Neural progenitor cell (in vitro differentiated cells): ENCODE measurements around the gene NUP107. TPM values are rescaled to one million over a fixed set of nuclear protein-coding genes. Genes with fewer than 3 reads are reported as not detected.

ENCODE experiments used
- DNase-seq: peaks from one replicate; pipeline ENCODE4 v3.0.0-alpha.2; 2016; ENCODE audit warnings: low spot score
- H2AFZ ChIP-seq: fragments of 200-600 bp; sonication (generic); replicated peaks from 2 replicates; pipeline ENCODE4 v1.6.1; 2016; ENCODE audit warnings: antibody characterized with exemption
- H3F3A ChIP-seq: fragments of 200-600 bp; sonication (generic); 2 replicates; pipeline ENCODE4 v1.6.1; 2016; ENCODE audit warnings: antibody characterized with exemption, low read depth
- H3K27ac ChIP-seq: fragments of 200-600 bp; sonication (generic); 2 replicates; pipeline ENCODE4 v1.5.1; 2016; ENCODE audit warnings: mild to moderate bottlenecking
- H3K27me3 ChIP-seq: fragments of 200-600 bp; sonication (generic); 2 replicates; pipeline ENCODE4 v1.6.1; 2016; ENCODE audit warnings: mild to moderate bottlenecking, moderate library complexity
- H3K36me3 ChIP-seq: fragments of 200-600 bp; sonication (generic); 2 replicates; pipeline ENCODE4 v1.5.1; 2016
- H3K4me1 ChIP-seq: fragments of 200-600 bp; sonication (generic); 2 replicates; pipeline ENCODE4 v1.6.1; 2016; ENCODE audit warnings: mixed run types
- H3K4me2 ChIP-seq: fragments of 200-600 bp; sonication (generic); 2 replicates; pipeline ENCODE4 v1.6.1; 2016
- H3K4me3 ChIP-seq: fragments of 200-600 bp; sonication (generic); 2 replicates; pipeline ENCODE4 v1.5.1; 2016
- H3K79me2 ChIP-seq: fragments of 200-600 bp; sonication (generic); 2 replicates; pipeline ENCODE4 v1.6.1; 2016; ENCODE audit warnings: low read depth
- H3K9ac ChIP-seq: fragments of 200-600 bp; sonication (generic); 2 replicates; pipeline ENCODE4 v1.6.1; 2016
- H3K9me3 ChIP-seq: fragments of 200-600 bp; sonication (generic); 2 replicates; pipeline ENCODE4 v1.5.1; 2016; ENCODE audit warnings: low read depth
- H4K20me1 ChIP-seq: fragments of 200-600 bp; sonication (generic); 2 replicates; pipeline ENCODE4 v1.6.1; 2016; ENCODE audit warnings: low read depth
- H3K27ac Mint-ChIP-seq: 3 replicates; pipeline ENCODE4 v1.8.0; 2021; ENCODE audit warnings: mixed read lengths
- H3K27me3 Mint-ChIP-seq: 2 replicates; pipeline ENCODE4 v1.8.0; 2022; ENCODE audit warnings: low read depth, mild to moderate bottlenecking, inconsistent platforms, moderate library complexity, mixed read lengths; ENCODE audit not compliant: insufficient read depth
- H3K36me3 Mint-ChIP-seq: 3 replicates; pipeline ENCODE4 v1.8.0; 2021; ENCODE audit warnings: mixed read lengths
- H3K4me1 Mint-ChIP-seq: 3 replicates; pipeline ENCODE4 v1.8.0; 2021; ENCODE audit warnings: mixed read lengths
- H3K4me3 Mint-ChIP-seq: 3 replicates; pipeline ENCODE4 v1.8.0; 2021; ENCODE audit warnings: mild to moderate bottlenecking, moderate library complexity, mixed read lengths
- H3K9me3 Mint-ChIP-seq: 3 replicates; pipeline ENCODE4 v1.8.0; 2020; ENCODE audit warnings: mixed read lengths
- EZH2 ChIP-seq: fragments of 200-600 bp; sonication (generic); IDR thresholded peaks from 2 replicates; pipeline ENCODE4 v1.6.1; 2017; ENCODE audit warnings: antibody characterized with exemption, mild to moderate bottlenecking, moderate library complexity
- EZH2phosphoT487 ChIP-seq: fragments of 200-600 bp; sonication (generic); IDR thresholded peaks from 2 replicates; pipeline ENCODE4 v1.6.1; 2017; ENCODE audit warnings: antibody characterized with exemption
- total RNA-seq: library from RNA; depleted of rRNA; stranded (reverse); fragments of >200 nt; gene quantifications from 2 replicates; pipeline ENCODE4 v1.2.3, GENCODE V29; 2015; ENCODE audit warnings: low replicate concordance
- TF ChIP-seq, protein P1 (sequence below): fragments of 200-600 bp; sonication (generic); IDR thresholded peaks from 2 replicates; pipeline ENCODE4 v1.5.1; 2017; ENCODE audit warnings: antibody characterized with exemption, mild to moderate bottlenecking

The NUP107 gene
- total RNA-seq, 1 donor from 2014 or later, result 231 TPM

DNA sequence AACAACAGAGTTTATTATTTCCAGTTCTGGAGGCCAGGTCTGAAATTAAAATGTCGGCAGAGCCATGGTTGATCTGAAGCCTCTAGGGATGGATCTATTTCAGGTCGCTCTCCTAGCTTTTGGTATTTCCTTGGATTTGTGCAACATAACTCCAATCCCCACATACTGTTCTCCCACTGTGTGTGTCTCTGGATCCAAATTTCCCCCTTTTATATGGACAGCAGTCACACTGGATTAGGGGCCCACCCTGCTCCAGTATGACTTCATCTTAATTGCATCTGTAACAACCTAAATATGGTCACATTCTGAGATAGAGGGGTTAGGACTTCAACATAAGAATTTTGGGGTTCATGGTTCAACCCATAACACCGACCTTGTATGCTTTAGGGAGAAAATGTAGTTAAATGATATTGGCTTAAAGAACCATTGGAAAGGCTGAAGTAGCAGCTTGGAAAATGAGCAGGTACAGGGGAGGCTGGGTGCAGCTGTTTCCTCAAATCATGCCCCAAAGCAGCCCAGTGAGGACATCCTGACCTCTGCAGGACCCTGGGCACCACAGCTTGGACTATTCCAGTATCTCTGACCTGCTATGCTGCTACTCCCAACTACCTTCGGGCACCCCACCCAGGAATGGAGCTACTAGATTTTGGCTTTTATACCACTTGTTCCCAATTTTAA, 107.3 kb downstream of the NUP107 start:
- Histone ChIP-seq H3K4me3 (no peak overlapping the region), H3K36me3 (no peaks in the 10 kb centered on the region), H3K9me3 (no peaks in the 10 kb centered on the region), H3K4me1 (no peaks in the 10 kb centered on the region), H3K27ac (no peak overlapping the region), H3F3A (no peaks in the 10 kb centered on the region), H2AFZ (no peak overlapping the region), H3K27me3 (no peaks in the 10 kb centered on the region), H3K4me2 (no peak overlapping the region), H3K79me2 (no peaks in the 10 kb centered on the region), H4K20me1 (no peaks in the 10 kb centered on the region), H3K9ac (no peak overlapping the region)
- H3K4me1 Mint-ChIP-seq, result no peaks in the 10 kb centered on the region
- no peaks in the 10 kb centered on the region for H3K36me3 Mint-ChIP-seq
- peaks cover 2% of the 10 kb centered on the region for H3K27me3 Mint-ChIP-seq
- no peak for TF ChIP-seq EZH2
- TF ChIP-seq, protein P1, sequence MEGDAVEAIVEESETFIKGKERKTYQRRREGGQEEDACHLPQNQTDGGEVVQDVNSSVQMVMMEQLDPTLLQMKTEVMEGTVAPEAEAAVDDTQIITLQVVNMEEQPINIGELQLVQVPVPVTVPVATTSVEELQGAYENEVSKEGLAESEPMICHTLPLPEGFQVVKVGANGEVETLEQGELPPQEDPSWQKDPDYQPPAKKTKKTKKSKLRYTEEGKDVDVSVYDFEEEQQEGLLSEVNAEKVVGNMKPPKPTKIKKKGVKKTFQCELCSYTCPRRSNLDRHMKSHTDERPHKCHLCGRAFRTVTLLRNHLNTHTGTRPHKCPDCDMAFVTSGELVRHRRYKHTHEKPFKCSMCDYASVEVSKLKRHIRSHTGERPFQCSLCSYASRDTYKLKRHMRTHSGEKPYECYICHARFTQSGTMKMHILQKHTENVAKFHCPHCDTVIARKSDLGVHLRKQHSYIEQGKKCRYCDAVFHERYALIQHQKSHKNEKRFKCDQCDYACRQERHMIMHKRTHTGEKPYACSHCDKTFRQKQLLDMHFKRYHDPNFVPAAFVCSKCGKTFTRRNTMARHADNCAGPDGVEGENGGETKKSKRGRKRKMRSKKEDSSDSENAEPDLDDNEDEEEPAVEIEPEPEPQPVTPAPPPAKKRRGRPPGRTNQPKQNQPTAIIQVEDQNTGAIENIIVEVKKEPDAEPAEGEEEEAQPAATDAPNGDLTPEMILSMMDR, result no peak
- TF ChIP-seq EZH2phosphoT487, result no peak
- no peak overlapping the region for H3K4me3 Mint-ChIP-seq
- no peak for DNase-seq
- H3K27ac Mint-ChIP-seq, result no peak overlapping the region
- H3K9me3 Mint-ChIP-seq, result no peaks in the 10 kb centered on the region

DNA sequence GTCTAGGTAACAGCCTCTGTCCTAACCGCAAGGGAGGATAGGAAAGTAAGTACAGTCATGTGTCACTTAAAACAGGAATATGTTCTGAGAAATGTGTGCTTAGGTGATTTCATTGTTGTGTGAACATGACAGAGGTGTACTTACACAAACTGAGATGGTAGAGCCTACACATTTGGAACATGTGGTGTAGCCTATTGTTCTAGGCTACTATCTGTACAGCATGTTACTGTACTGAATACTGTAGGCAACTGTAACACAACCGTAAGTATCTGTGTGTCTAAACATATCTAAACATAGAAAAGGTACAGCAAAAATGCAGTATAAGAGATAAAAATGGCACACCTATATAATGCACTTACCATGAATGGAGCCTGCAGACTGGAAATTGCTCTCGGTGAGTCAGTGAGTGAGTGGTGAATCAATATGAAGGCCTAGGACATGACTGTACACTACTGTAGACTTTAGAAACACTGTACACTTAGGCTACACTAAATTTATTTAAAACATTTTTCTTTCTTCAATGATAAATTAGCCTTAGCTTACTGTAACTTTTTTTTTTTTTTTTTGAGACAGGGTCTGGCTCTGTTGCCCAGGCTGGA, 108.0 kb downstream of the NUP107 start:
- H3K9me3 ChIP-seq, result no peaks in the 10 kb centered on the region
- H3K4me1 ChIP-seq, result no peaks in the 10 kb centered on the region
- no peak overlapping the region for H2AFZ ChIP-seq
- no peak overlapping the region for H3K27ac ChIP-seq
- Mint-ChIP-seq H3K9me3 (no peaks in the 10 kb centered on the region), H3K4me3 (no peak overlapping the region), H3K4me1 (no peaks in the 10 kb centered on the region), H3K27ac (no peak overlapping the region), H3K36me3 (no peaks in the 10 kb centered on the region), H3K27me3 (peaks cover 2% of the 10 kb centered on the region)
- DNase-seq, result no peak
- H3F3A ChIP-seq, result no peaks in the 10 kb centered on the region
- no peak overlapping the region for H3K9ac ChIP-seq
- H4K20me1 ChIP-seq, result no peaks in the 10 kb centered on the region
- no peak overlapping the region for H3K4me3 ChIP-seq
- H3K79me2 ChIP-seq, result no peaks in the 10 kb centered on the region
- H3K4me2 ChIP-seq, result no peak overlapping the region
- TF ChIP-seq EZH2 (no peak), EZH2phosphoT487 (no peak)
- TF ChIP-seq, protein P1, result no peak
- no peaks in the 10 kb centered on the region for H3K27me3 ChIP-seq
- no peaks in the 10 kb centered on the region for H3K36me3 ChIP-seq

Other genes starting within 250 kb of the NUP107 start
- 134 and 252 TPM in 2 replicates for gene RAP1B, start 76.1 kb upstream of the NUP107 start, total RNA-seq
- gene SLC35E3, start 59.2 kb downstream of the NUP107 start, total RNA-seq, result 1.5 and 3.5 TPM in 2 replicates
- 47.7 and 93.8 TPM in 2 replicates for gene MDM2, start 121.2 kb downstream of the NUP107 start, total RNA-seq
- 0.02 and 0.28 TPM in 2 replicates for gene CPM, start 246.2 kb downstream of the NUP107 start, total RNA-seq